HG03135 (cell line): ENCODE measurements around the gene SCN8A.

Experiments
- ATAC-seq: cut with Tn5 transposase; IDR thresholded peaks from one replicate; pipeline ENCODE4 v1.9.1; 2021; ENCODE audit warnings: mild to moderate bottlenecking, moderate library complexity; ENCODE audit not compliant: unreplicated experiment

The SCN8A gene

GRCh38 chr12:51811203-51812202, 220.5 kb downstream of the SCN8A start:
- ATAC-seq: no peak

- ATAC-seq: no peak
These were observed 221.8 kb downstream of the SCN8A start for GRCh38 chr12:51812871-51813270.

- no peak for ATAC-seq
These were observed 222.9 kb downstream of the SCN8A start for GRCh38 chr12:51813931-51814310.

- no peak for ATAC-seq
These were observed 223.5 kb downstream of the SCN8A start for GRCh38 chr12:51814311-51815088.

- no peak for ATAC-seq
These were observed 224.5 kb downstream of the SCN8A start for GRCh38 chr12:51815571-51815970.

- ATAC-seq: no peak
These were observed 226.3 kb downstream of the SCN8A start for GRCh38 chr12:51817027-51817953.

GRCh38 chr12:51818086-51818485, 227.1 kb downstream of the SCN8A start:
- no peak for ATAC-seq

GRCh38 chr12:51818566-51819300, 227.7 kb downstream of the SCN8A start:
- no peak for ATAC-seq

- ATAC-seq: no peak
These were observed 228.9 kb downstream of the SCN8A start for GRCh38 chr12:51819736-51820525.

- no peak for ATAC-seq
These were observed 229.8 kb downstream of the SCN8A start for GRCh38 chr12:51820526-51821439.

- no peak for ATAC-seq
These were observed 230.6 kb downstream of the SCN8A start for GRCh38 chr12:51821440-51822260.

- no peak for ATAC-seq
These were observed 231.2 kb downstream of the SCN8A start for GRCh38 chr12:51822261-51822616.

- ATAC-seq: no peak
These were observed 231.9 kb downstream of the SCN8A start for GRCh38 chr12:51822956-51823355.

- no peak for ATAC-seq
These were observed 233.0 kb downstream of the SCN8A start for GRCh38 chr12:51823875-51824565.

- ATAC-seq: no peak
These were observed 234.2 kb downstream of the SCN8A start for GRCh38 chr12:51825216-51825615.

- ATAC-seq: no peak
These were observed 235.8 kb downstream of the SCN8A start for GRCh38 chr12:51826881-51827280.
